ENCODE data around the gene MEIS2.

MEIS2 gene

GRCh38 chr15:37096558-37097143 is 3.7 kb downstream of the MEIS2 start:
- Mint-ChIP-seq H3K4me1 (peaks cover 41% of the 10 kb centered on the region), H3K36me3 (no peaks in the 10 kb centered on the region), H3K4me3 (no peak overlapping the region), H3K27ac (no peak overlapping the region), H3K27me3 (peaks cover 90% of the 10 kb centered on the region), H3K9me3 (no peaks in the 10 kb centered on the region)
- no peak for ATAC-seq

GRCh38 chr15:37095770-37096557 is 4.4 kb downstream of the MEIS2 start:
- Mint-ChIP-seq H3K36me3 (no peaks in the 10 kb centered on the region), H3K27ac (no peak overlapping the region), H3K27me3 (peaks cover 87% of the 10 kb centered on the region), H3K4me3 (no peak overlapping the region), H3K4me1 (peaks cover 36% of the 10 kb centered on the region), H3K9me3 (no peaks in the 10 kb centered on the region)
- ATAC-seq, result no peak

GRCh38 chr15:37094915-37095711 is 5.2 kb downstream of the MEIS2 start:
- Mint-ChIP-seq H3K4me3 (no peak overlapping the region), H3K36me3 (no peaks in the 10 kb centered on the region), H3K27ac (no peak overlapping the region), H3K27me3 (peaks cover 84% of the 10 kb centered on the region), H3K9me3 (no peaks in the 10 kb centered on the region), H3K4me1 (peaks cover 27% of the 10 kb centered on the region)
- ATAC-seq, result no peak

- H3K36me3 Mint-ChIP-seq, result no peaks in the 10 kb centered on the region
- no peak overlapping the region for H3K4me3 Mint-ChIP-seq
- H3K9me3 Mint-ChIP-seq, result no peaks in the 10 kb centered on the region
- peaks cover 79% of the 10 kb centered on the region for H3K27me3 Mint-ChIP-seq
- peaks cover 24% of the 10 kb centered on the region for H3K4me1 Mint-ChIP-seq
- ATAC-seq, result no peak
- H3K27ac Mint-ChIP-seq, result no peak overlapping the region
Measured at GRCh38 chr15:37094333-37094914, 5.9 kb downstream of the MEIS2 start.

- Mint-ChIP-seq H3K9me3 (no peaks in the 10 kb centered on the region), H3K36me3 (no peaks in the 10 kb centered on the region)
Measured at GRCh38 chr15:37093480-37094332, 6.6 kb downstream of the MEIS2 start.

GRCh38 chr15:37090543-37091175 is 9.7 kb downstream of the MEIS2 start:
- H3K27me3 Mint-ChIP-seq, result peaks cover 47% of the 10 kb centered on the region
- H3K9me3 Mint-ChIP-seq, result no peaks in the 10 kb centered on the region
- H3K4me1 Mint-ChIP-seq, result no peaks in the 10 kb centered on the region
- no peak overlapping the region for H3K4me3 Mint-ChIP-seq
- H3K36me3 Mint-ChIP-seq, result no peaks in the 10 kb centered on the region
- no peak overlapping the region for H3K27ac Mint-ChIP-seq
- ATAC-seq, result no peak

More at GRCh38 chr15:37093480-37094332, 6.6 kb downstream of the MEIS2 start:
- H3K4me3 Mint-ChIP-seq, result no peak overlapping the region
- H3K27ac Mint-ChIP-seq, result no peak overlapping the region
- ATAC-seq, result no peak
- H3K4me1 Mint-ChIP-seq, result peaks cover 17% of the 10 kb centered on the region
- H3K27me3 Mint-ChIP-seq, result peaks cover 78% of the 10 kb centered on the region

- Mint-ChIP-seq H3K4me1 (no peaks in the 10 kb centered on the region), H3K27me3 (peaks cover 25% of the 10 kb centered on the region), H3K4me3 (no peak overlapping the region), H3K9me3 (no peaks in the 10 kb centered on the region), H3K27ac (no peak overlapping the region), H3K36me3 (no peaks in the 10 kb centered on the region)
- no peak for ATAC-seq
Measured at GRCh38 chr15:37088436-37088835, 11.9 kb downstream of the MEIS2 start.

GRCh38 chr15:37087131-37087588 is 13.2 kb downstream of the MEIS2 start:
- Mint-ChIP-seq H3K27ac (no peak overlapping the region), H3K4me1 (no peaks in the 10 kb centered on the region), H3K36me3 (no peaks in the 10 kb centered on the region), H3K9me3 (no peaks in the 10 kb centered on the region), H3K4me3 (no peak overlapping the region), H3K27me3 (peaks cover 18% of the 10 kb centered on the region)
- ATAC-seq, result no peak

- Mint-ChIP-seq H3K9me3 (no peaks in the 10 kb centered on the region), H3K4me3 (no peak overlapping the region), H3K27ac (no peak overlapping the region), H3K27me3 (peaks cover 25% of the 10 kb centered on the region), H3K36me3 (no peaks in the 10 kb centered on the region), H3K4me1 (no peaks in the 10 kb centered on the region)
- no peak for ATAC-seq
Measured at GRCh38 chr15:37086521-37086920, 13.8 kb downstream of the MEIS2 start.

GRCh38 chr15:37086120-37086519 is 14.2 kb downstream of the MEIS2 start:
- H3K4me3 Mint-ChIP-seq, result no peak overlapping the region
- H3K9me3 Mint-ChIP-seq, result no peaks in the 10 kb centered on the region
- H3K27ac Mint-ChIP-seq, result no peak overlapping the region
- no peaks in the 10 kb centered on the region for H3K4me1 Mint-ChIP-seq
- ATAC-seq, result no peak
- peaks cover 24% of the 10 kb centered on the region for H3K27me3 Mint-ChIP-seq
- no peaks in the 10 kb centered on the region for H3K36me3 Mint-ChIP-seq

- Mint-ChIP-seq H3K36me3 (no peaks in the 10 kb centered on the region), H3K27ac (no peak overlapping the region), H3K9me3 (no peaks in the 10 kb centered on the region), H3K4me1 (no peaks in the 10 kb centered on the region), H3K4me3 (no peak overlapping the region), H3K27me3 (peaks cover 18% of the 10 kb centered on the region)
- no peak for ATAC-seq
Measured at GRCh38 chr15:37084602-37085001, 15.7 kb downstream of the MEIS2 start.

GRCh38 chr15:37083610-37084009 is 16.7 kb downstream of the MEIS2 start:
- H3K4me3 Mint-ChIP-seq, result no peak overlapping the region
- H3K27me3 Mint-ChIP-seq, result peaks cover 10% of the 10 kb centered on the region
- H3K27ac Mint-ChIP-seq, result no peak overlapping the region
- H3K36me3 Mint-ChIP-seq, result no peaks in the 10 kb centered on the region
- no peak for ATAC-seq
- H3K4me1 Mint-ChIP-seq, result no peaks in the 10 kb centered on the region
- H3K9me3 Mint-ChIP-seq, result no peaks in the 10 kb centered on the region

- Mint-ChIP-seq H3K36me3 (no peaks in the 10 kb centered on the region), H3K9me3 (no peaks in the 10 kb centered on the region), H3K4me1 (no peaks in the 10 kb centered on the region), H3K27me3 (peaks cover 10% of the 10 kb centered on the region), H3K4me3 (no peak overlapping the region), H3K27ac (no peak overlapping the region)
- ATAC-seq, result no peak
Measured at GRCh38 chr15:37081983-37082382, 18.4 kb downstream of the MEIS2 start.

- no peaks in the 10 kb centered on the region for H3K9me3 Mint-ChIP-seq
- ATAC-seq, result no peak
- H3K36me3 Mint-ChIP-seq, result no peaks in the 10 kb centered on the region
- no peak overlapping the region for H3K27ac Mint-ChIP-seq
- H3K27me3 Mint-ChIP-seq, result peaks cover 21% of the 10 kb centered on the region
- peaks cover 4% of the 10 kb centered on the region for H3K4me1 Mint-ChIP-seq
- no peak overlapping the region for H3K4me3 Mint-ChIP-seq
Measured at GRCh38 chr15:37080261-37080921, 20.0 kb downstream of the MEIS2 start.
